Lower leg skin (tissue), 4 donors: ENCODE data around the gene CTNNA2. TPM values are rescaled to one million over a fixed set of nuclear protein-coding genes. Genes with fewer than 3 reads are reported as not detected.

Source experiments
- DNase-seq, 2 donors: peaks; one replicate each; pipeline ENCODE4 v3.0.0-alpha.2; 2019; ENCODE audit warnings: low spot score in 2 of 2
- H3K4me3 ChIP-seq: fragments of 200-600 bp; sonication (generic); 2 replicates; pipeline ENCODE4 v1.5.1; 2017; ENCODE audit warnings: mild to moderate bottlenecking, low read depth; ENCODE audit not compliant: poor library complexity, severe bottlenecking
- CTCF ChIP-seq, 3 donors: fragments of 450-650 bp; IDR thresholded peaks; one replicate each; pipeline ENCODE4 v1.5.1; 2016; ENCODE audit warnings: antibody characterized with exemption in 3 of 3, mild to moderate bottlenecking in 3 of 3, moderate library complexity in 2 of 3
- POLR2A ChIP-seq, 2 donors: fragments of 450-650 bp; IDR thresholded peaks; one replicate each; pipeline ENCODE4 v1.6.1; 2016 to 2017; ENCODE audit warnings: antibody characterized with exemption in 2 of 2, mild to moderate bottlenecking in 1 of 2, moderate library complexity in 1 of 2
- WGBS, 2 donors: methylation state at CpG; one replicate each; pipeline ENCODE4 v1.1.5; 2018; 5-methylcytosine and 5-hydroxymethylcytosine counted together
- intact Hi-C: fragments of 100-400 bp; cut with DNase I; formaldehyde crosslinking; loops from one replicate; pipeline ENCODE4 v1.15.0; 2023; ENCODE audit warnings: low total_unique reads
- total RNA-seq, 4 donors: library from RNA; depleted of rRNA; stranded (reverse); fragments of >200 nt; gene quantifications; one replicate each; pipeline ENCODE4 v1.1.0, GENCODE V29; 2016

The CTNNA2 gene
- total RNA-seq, 4 donors from 2014 or later, result not detected

- intact Hi-C loops, result no loop called here
- no peak for TF ChIP-seq CTCF (IDR thresholded peaks at IDR 0.05)
- TF ChIP-seq POLR2A (IDR thresholded peaks at IDR 0.05), result no peak
- no peak overlapping the region for H3K4me3 ChIP-seq
- WGBS, 2 donors, result 86 to 91% methylated on average over 3 of the region's 3 CpGs
- no peak for DNase-seq
Measured at GRCh38 chr2:79649531-79649930, 136.7 kb downstream of the CTNNA2 start.

- no peak for TF ChIP-seq POLR2A (IDR thresholded peaks at IDR 0.05)
- TF ChIP-seq CTCF (IDR thresholded peaks at IDR 0.05), result no peak
- no peak for DNase-seq
- H3K4me3 ChIP-seq, result no peak overlapping the region
- intact Hi-C loops, result no loop called here
Measured at GRCh38 chr2:79660557-79660956, 147.7 kb downstream of the CTNNA2 start.

GRCh38 chr2:79665091-79665490, 152.2 kb downstream of the CTNNA2 start:
- no peak for TF ChIP-seq POLR2A (IDR thresholded peaks at IDR 0.05)
- no peak for TF ChIP-seq CTCF (IDR thresholded peaks at IDR 0.05)
- no peak overlapping the region for H3K4me3 ChIP-seq
- intact Hi-C loops, result no loop called here
- DNase-seq, result no peak
- WGBS, 2 donors, result 45 to 46% methylated on average over 2 of the region's 2 CpGs

- intact Hi-C loops, result no loop called here
- DNase-seq, result no peak
- WGBS, 2 donors, result 55 to 57% methylated on average over 4 of the region's 4 CpGs
- no peak overlapping the region for H3K4me3 ChIP-seq
- TF ChIP-seq CTCF (IDR thresholded peaks at IDR 0.05) (no peak), POLR2A (IDR thresholded peaks at IDR 0.05) (no peak)
Measured at GRCh38 chr2:79666430-79666829, 153.6 kb downstream of the CTNNA2 start.

GRCh38 chr2:79669714-79670113, 156.9 kb downstream of the CTNNA2 start:
- no peak for TF ChIP-seq CTCF (IDR thresholded peaks at IDR 0.05)
- TF ChIP-seq POLR2A (IDR thresholded peaks at IDR 0.05), result no peak
- no peak for DNase-seq
- 79 to 83% methylated on average over 3 to 4 of the region's 5 CpGs for WGBS, 2 donors
- intact Hi-C loops, result no loop called here
- H3K4me3 ChIP-seq, result no peak overlapping the region

GRCh38 chr2:79670198-79670597, 157.3 kb downstream of the CTNNA2 start:
- no peak overlapping the region for H3K4me3 ChIP-seq
- intact Hi-C loops, result no loop called here
- no peak for TF ChIP-seq POLR2A (IDR thresholded peaks at IDR 0.05)
- TF ChIP-seq CTCF (IDR thresholded peaks at IDR 0.05), result no peak
- WGBS, 2 donors, result 72 to 79% methylated on average over 11 of the region's 11 CpGs
- DNase-seq, result no peak
